SK-N-MC (cell line): Measurements from ENCODE around the gene SUFU.

ENCODE experiments used
- EZH2 ChIP-seq: fragments of 200-600 bp; sonication (generic); IDR thresholded peaks from one replicate; pipeline ENCODE4 v1.6.1; 2017; ENCODE audit warnings: antibody characterized with exemption
- FOXP2 ChIP-seq: optimal IDR thresholded peaks from 2 replicates; pipeline ENCODE3; 2011; ENCODE audit warnings: mild to moderate bottlenecking, moderate library complexity; ENCODE audit not compliant: insufficient read depth; ENCODE audit errors: extremely low read length, control extremely low read depth
- POLR2AphosphoS5 ChIP-seq: IDR thresholded peaks from 2 replicates; pipeline ENCODE4 v1.6.1; 2012; ENCODE audit warnings: mild to moderate bottlenecking, low read depth, low read length, borderline replicate concordance

DNA sequence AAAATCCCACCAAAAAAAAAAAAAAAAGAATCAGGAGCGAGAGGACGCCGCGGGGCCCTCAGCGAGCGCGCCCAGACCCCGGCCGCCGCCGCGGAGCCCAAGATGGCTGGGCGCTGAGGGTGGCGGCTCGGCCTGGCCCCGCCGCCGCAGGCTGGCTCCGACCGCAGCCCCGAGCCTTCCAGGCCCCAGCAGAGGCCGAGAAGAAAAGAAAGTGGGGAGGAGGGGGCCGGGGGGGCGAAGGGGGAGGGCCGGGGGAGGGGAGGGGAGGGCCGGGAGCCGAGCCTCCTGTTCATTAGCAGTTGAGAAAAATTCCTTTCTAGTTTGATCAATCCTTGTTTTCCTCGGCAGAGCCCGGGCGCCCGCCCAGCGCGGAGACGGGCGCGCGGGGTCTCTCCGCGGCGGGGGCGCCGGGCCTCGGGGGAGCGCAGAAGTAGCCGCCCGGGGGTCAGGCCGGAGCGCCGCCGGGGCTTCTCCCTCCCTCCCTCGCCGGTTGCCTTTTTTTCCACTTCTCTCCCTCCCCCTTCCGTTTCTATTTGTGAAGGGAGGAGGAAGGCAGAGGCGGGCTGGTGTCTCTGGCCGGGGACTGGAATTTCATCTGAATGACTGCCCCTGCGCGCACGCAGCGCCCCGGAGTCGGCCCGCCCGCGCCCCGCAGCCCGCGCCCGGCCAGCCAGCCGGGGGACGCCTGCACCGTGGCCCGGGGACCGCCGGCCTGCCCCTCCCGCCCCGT lies 139.7 kb downstream of the SUFU start:
- TF ChIP-seq EZH2 (no peak), POLR2AphosphoS5 (no peak), FOXP2 (no peak)
